ENCODE data around the gene PLA2R1. TPM values are rescaled to one million over a fixed set of nuclear protein-coding genes. Genes with fewer than 3 reads are reported as not detected.

PLA2R1 gene
- total and polyA plus RNA-seq, 8 donors = 0.31 to 6.8 (median 3.3) TPM

- Histone ChIP-seq H3K9me3 (peaks cover 0 to 12% (median 4%) of the 10 kb centered on the region in 4 donors), H3K27me3 (peaks cover 0 to 5% (median 0%) of the 10 kb centered on the region in 3 donors), H3K36me3 (no peaks in the 10 kb centered on the region), H3K4me1 (peaks cover 0 to 8% (median 4%) of the 10 kb centered on the region in 4 donors), H3K4me3 (no peak overlapping the region), H3K27ac (no peak overlapping the region)
- TF ChIP-seq POLR2AphosphoS5 (IDR thresholded peaks at IDR 0.05) (no peak), POLR2A (IDR thresholded peaks at IDR 0.05) (no peak), EP300 (IDR thresholded peaks at IDR 0.05) (no peak), CTCF (IDR thresholded peaks at IDR 0.05) (no peak)
- peak in 1 of 2 donors; percentile 47 for DNase-seq
- intact Hi-C loops (cut with DNase I; ENCODE audit: low total_unique reads) = no loop called here
- 31 to 62% (median 39%) methylated on average over 3 of the region's 3 CpGs for WGBS, 5 donors
These were observed 136.4 kb downstream of the PLA2R1 start for GRCh38 chr2:159925975-159926374.

- Histone ChIP-seq H3K4me1 (peaks cover 0 to 8% (median 4%) of the 10 kb centered on the region in 4 donors), H3K36me3 (no peaks in the 10 kb centered on the region), H3K9me3 (no peaks in the 10 kb centered on the region), H3K27me3 (peaks cover 0 to 5% (median 0%) of the 10 kb centered on the region in 3 donors), H3K27ac (no peak overlapping the region), H3K4me3 (no peak overlapping the region)
- no peak for DNase-seq
- WGBS, 5 donors = 65 to 86% (median 72%) methylated on average over 2 of the region's 2 CpGs
- intact Hi-C loops (cut with DNase I; ENCODE audit: low total_unique reads) = no loop called here
- no peak for TF ChIP-seq EP300 (IDR thresholded peaks at IDR 0.05)
- TF ChIP-seq POLR2AphosphoS5 (IDR thresholded peaks at IDR 0.05) = no peak
- no peak for TF ChIP-seq CTCF (IDR thresholded peaks at IDR 0.05)
These were observed 139.9 kb downstream of the PLA2R1 start for GRCh38 chr2:159922563-159922962.

GRCh38 chr2:159921752-159922404 is 140.5 kb downstream of the PLA2R1 start:
- intact Hi-C loops (cut with DNase I; ENCODE audit: low total_unique reads) = no loop called here
- H3K27me3 ChIP-seq = peaks cover 0 to 5% (median 0%) of the 10 kb centered on the region in 3 donors
- no peaks in the 10 kb centered on the region for H3K36me3 ChIP-seq
- H3K27ac ChIP-seq = no peak overlapping the region
- DNase-seq = peak; percentile 84 to 87
- TF ChIP-seq CTCF (IDR thresholded peaks at IDR 0.05) (peak in 5 of 7 experiments; percentile 46 to 71 (median 62)), EP300 (IDR thresholded peaks at IDR 0.05) (no peak), POLR2AphosphoS5 (IDR thresholded peaks at IDR 0.05) (peak in 1 of 3 donors; percentile 22)
- no peaks in the 10 kb centered on the region for H3K9me3 ChIP-seq
- peaks cover 0 to 8% (median 4%) of the 10 kb centered on the region in 4 donors for H3K4me1 ChIP-seq
- no peak overlapping the region for H3K4me3 ChIP-seq
- WGBS, 5 donors = 15 to 20% (median 18%) methylated on average over 17 of the region's 17 CpGs

GRCh38 chr2:159916511-159916910 is 145.9 kb downstream of the PLA2R1 start:
- WGBS, 5 donors = 92 to 95% (median 93%) methylated on average over 2 of the region's 2 CpGs
- Histone ChIP-seq H3K4me3 (no peak overlapping the region), H3K9me3 (no peaks in the 10 kb centered on the region), H3K36me3 (no peaks in the 10 kb centered on the region), H3K27ac (no peak overlapping the region), H3K4me1 (peaks cover 0 to 1% (median under 1%) of the 10 kb centered on the region in 4 donors), H3K27me3 (no peaks in the 10 kb centered on the region)
- DNase-seq = no peak
- intact Hi-C loops (cut with DNase I; ENCODE audit: low total_unique reads) = no loop called here
- TF ChIP-seq POLR2AphosphoS5 (IDR thresholded peaks at IDR 0.05) (no peak), CTCF (IDR thresholded peaks at IDR 0.05) (no peak), EP300 (IDR thresholded peaks at IDR 0.05) (no peak), POLR2A (IDR thresholded peaks at IDR 0.05) (no peak)
